Omental fat pad (tissue), 4 donors: Measurements from ENCODE around the gene HPS4. TPM values are rescaled to one million over a fixed set of nuclear protein-coding genes. Genes with fewer than 3 reads are reported as not detected.

Experiments
- ATAC-seq: fragments of 150-250 bp; one replicate; pipeline ENCODE4 v1.9.1; 2016; ENCODE audit warnings: mild to moderate bottlenecking, moderate library complexity; ENCODE audit not compliant: low FRiP score
- DNase-seq: peaks from one replicate; pipeline ENCODE4 v3.0.0-alpha.2; 2019; ENCODE audit warnings: low spot score
- total RNA-seq, 4 donors: library from RNA; depleted of rRNA; stranded (reverse); fragments of >200 nt; gene quantifications; one replicate each; pipeline ENCODE4 v1.1.0, GENCODE V29; 2016
- TF ChIP-seq, protein P1 (sequence below), 3 donors: fragments of 450-650 bp; IDR thresholded peaks; one replicate each; pipeline ENCODE4 v1.5.1; 2016 to 2017; ENCODE audit warnings: antibody characterized with exemption in 3 of 3, mild to moderate bottlenecking in 3 of 3, moderate library complexity in 2 of 3

Gene HPS4
- total RNA-seq, 4 donors from 2014 or later = 14.3 to 40.5 (median 24.2) TPM

DNA sequence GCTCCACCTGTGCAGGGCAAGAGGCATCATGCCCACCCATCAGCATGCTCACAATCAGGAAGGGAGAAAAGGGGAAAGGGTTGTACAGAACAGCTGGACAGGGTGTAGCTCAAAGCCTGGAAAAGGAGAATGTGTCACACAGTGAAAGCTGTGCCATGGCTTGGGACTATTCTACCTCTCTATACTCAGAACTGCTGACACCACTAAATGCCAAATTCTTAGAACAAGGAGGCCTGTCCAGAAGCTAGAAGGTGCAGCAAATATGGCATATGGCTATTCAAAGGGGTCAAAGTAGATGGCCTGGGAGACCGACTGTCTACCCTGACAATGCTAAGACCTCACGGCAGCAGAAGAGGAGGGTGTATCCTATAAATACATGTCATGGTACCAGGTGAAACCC, 12.8 kb downstream of the HPS4 start:
- DNase-seq = no peak
- TF ChIP-seq, protein P1, sequence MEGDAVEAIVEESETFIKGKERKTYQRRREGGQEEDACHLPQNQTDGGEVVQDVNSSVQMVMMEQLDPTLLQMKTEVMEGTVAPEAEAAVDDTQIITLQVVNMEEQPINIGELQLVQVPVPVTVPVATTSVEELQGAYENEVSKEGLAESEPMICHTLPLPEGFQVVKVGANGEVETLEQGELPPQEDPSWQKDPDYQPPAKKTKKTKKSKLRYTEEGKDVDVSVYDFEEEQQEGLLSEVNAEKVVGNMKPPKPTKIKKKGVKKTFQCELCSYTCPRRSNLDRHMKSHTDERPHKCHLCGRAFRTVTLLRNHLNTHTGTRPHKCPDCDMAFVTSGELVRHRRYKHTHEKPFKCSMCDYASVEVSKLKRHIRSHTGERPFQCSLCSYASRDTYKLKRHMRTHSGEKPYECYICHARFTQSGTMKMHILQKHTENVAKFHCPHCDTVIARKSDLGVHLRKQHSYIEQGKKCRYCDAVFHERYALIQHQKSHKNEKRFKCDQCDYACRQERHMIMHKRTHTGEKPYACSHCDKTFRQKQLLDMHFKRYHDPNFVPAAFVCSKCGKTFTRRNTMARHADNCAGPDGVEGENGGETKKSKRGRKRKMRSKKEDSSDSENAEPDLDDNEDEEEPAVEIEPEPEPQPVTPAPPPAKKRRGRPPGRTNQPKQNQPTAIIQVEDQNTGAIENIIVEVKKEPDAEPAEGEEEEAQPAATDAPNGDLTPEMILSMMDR (IDR thresholded peaks at IDR 0.05) = no peak
- no peak for ATAC-seq

DNA sequence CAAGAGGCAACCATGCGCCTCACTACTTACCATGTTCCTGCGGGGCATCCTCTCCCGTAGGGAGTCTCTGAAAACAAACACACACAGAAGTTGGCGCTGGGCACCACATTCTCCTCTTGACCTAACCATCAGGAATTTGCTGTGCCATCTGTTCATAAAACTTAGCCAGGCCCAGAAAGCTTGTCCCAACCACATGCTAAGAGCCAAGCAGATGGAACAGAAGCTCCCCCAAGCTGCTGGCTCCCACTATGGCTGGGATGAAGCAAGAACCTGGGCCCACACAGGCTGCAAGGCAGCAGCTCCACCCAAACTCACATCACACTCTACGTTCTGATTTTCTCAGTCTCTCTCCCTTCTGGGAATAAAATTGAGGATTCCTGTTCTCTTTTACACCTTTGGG, 17.4 kb downstream of the HPS4 start:
- TF ChIP-seq, protein P1 (IDR thresholded peaks at IDR 0.05) = no peak
- ATAC-seq (no peak), DNase-seq (no peak)

DNA sequence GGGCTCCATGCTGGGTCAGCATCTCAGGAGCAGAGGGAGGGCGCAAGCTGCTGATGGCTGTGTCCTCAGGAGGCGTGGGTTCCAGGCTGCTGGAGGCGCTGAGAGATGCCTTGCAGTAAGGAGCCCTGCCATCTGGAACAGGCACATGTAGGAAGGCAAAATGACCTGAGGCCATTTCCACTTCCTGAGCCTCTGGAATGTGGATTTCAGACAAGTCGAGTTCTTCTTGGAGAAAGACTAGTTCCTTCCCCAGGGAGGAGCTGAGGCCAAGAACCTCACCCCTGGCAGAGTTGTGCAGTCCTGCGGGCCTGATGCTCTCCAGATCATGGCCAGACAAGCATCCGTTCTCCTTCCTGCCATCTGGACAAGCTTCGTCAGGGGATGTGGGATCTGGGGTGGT, 19.3 kb downstream of the HPS4 start:
- ATAC-seq = no peak
- TF ChIP-seq, protein P1 (IDR thresholded peaks at IDR 0.05) = no peak
- DNase-seq = no peak

DNA sequence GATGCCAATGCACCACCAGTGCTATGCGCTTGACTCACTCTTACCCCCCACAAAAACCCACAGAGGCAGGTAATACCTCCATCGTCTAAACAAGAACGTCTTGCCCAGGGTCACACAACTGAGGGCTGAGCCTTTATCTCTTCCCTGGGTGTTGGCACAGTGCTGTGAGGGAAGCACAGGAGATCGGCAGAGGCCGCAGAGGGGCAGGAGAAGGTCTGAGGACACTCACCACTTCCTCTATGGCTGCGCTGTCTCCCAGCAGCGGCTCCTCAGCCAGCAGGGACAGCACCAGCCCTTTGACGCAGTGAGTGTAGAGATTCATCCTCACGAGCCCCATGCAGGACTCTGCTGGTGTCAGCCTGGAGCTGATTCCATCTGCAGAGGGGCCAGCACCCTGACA, 19.9 kb downstream of the HPS4 start:
- ATAC-seq (no peak), DNase-seq (no peak)
- TF ChIP-seq, protein P1 (IDR thresholded peaks at IDR 0.05) = no peak

DNA sequence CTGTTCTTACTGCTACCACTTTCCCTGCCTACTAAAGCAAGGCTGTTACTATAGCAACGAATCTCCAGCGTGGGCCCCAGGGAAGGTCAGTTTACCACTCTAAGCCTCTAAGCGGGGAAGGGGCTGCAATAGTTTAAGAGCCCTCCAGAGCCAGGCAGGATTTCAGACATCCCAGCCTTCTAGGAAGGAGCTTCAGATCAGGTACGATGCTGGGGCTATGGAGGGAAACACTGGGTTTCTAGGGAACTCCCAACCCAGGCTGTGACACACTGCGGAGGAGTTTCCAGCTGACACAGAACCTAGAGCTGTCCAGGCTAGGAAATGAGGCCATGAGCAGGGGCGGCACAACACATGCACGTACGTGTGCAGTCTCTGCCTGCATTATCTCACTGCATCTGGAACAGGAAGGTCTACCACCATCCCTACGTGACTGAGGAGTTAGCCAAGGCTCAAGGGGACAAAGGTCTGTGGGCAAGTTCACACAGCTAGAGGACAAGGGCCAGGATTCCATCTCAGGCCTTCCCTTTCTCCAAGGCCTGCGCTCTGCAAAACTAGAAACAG, 20.4 kb downstream of the HPS4 start:
- no peak for DNase-seq
- TF ChIP-seq, protein P1 (IDR thresholded peaks at IDR 0.05) = no peak
- no peak for ATAC-seq

DNA sequence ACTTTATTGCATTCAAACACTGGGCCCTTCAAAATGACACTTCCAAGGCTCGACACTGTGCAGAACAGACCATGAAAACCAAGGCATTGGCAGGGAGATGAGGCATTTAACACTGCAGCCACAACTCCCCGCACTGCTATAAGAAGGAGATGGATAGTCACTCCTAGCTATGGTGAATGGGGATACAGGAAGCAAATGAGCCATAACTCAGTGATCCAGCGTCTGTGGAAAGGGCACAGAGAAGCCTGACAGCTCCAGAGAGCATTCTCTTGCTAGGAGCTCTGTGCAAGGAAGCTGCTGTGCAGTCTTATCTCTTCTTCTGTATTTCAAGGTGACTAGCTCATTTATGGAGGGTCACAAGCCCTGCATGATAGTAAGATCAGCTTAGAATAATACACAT, 20.9 kb downstream of the HPS4 start:
- TF ChIP-seq, protein P1 (IDR thresholded peaks at IDR 0.05) = no peak
- no peak for DNase-seq
- no peak for ATAC-seq

DNA sequence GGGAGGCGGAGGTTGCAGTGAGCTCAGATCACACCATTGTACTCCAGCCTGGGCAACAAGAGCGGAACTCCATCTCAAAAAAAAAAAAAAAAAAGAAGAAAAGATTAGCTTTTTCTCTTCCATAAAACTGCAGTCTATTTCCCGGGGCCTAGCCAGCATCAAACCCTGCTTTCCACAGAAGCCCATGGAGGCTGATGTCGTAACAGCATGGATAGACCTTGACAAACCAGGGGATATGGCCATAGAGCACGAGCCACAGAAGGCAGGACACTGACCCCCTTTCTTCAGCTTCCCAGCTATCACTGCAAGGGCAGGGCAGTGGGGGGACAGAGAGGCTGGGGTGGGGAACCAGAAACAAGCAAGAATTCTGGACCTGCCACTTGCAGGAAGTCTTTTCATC, 21.5 kb downstream of the HPS4 start:
- no peak for DNase-seq
- ATAC-seq = no peak
- TF ChIP-seq, protein P1 (IDR thresholded peaks at IDR 0.05) = no peak
